HG02943 (cell line): ENCODE measurements around the gene SPP1.
"Not testable (repeated sequence)": the region's sequence is repeated elsewhere in the genome, so short reads cannot be mapped to it uniquely, and the experiment has no call there.

Experiments
- ATAC-seq: cut with Tn5 transposase; IDR thresholded peaks from one replicate; pipeline ENCODE4 v1.9.1; 2021; ENCODE audit warnings: mild to moderate bottlenecking, low read depth, moderate library complexity; ENCODE audit not compliant: unreplicated experiment

Gene SPP1

GRCh38 chr4:87975466-87975865, at the start of gene SPP1:
Gene SPP1 (plus strand): TSS chr4:87975714. CDS start chr4:87976896, 1,182 bp downstream.
- ATAC-seq: peak; percentile 85

GRCh38 chr4:87926554-87927098, 48.9 kb upstream of the SPP1 start:
- no peak for ATAC-seq

GRCh38 chr4:87930629-87931028, 44.9 kb upstream of the SPP1 start:
- no peak for ATAC-seq

- ATAC-seq: no peak
Measured at GRCh38 chr4:87931932-87932331, 43.6 kb upstream of the SPP1 start.

GRCh38 chr4:87932718-87933141, 42.8 kb upstream of the SPP1 start:
- no peak for ATAC-seq

- ATAC-seq: no peak
Measured at GRCh38 chr4:87933337-87933736, 42.2 kb upstream of the SPP1 start.

GRCh38 chr4:87934157-87934704, 41.3 kb upstream of the SPP1 start:
- ATAC-seq: no peak

GRCh38 chr4:87934973-87935372, 40.5 kb upstream of the SPP1 start:
- ATAC-seq: no peak

- ATAC-seq: not testable (repeated sequence)
Measured at GRCh38 chr4:87935954-87936353, 39.6 kb upstream of the SPP1 start.

GRCh38 chr4:87937523-87937922, 38.0 kb upstream of the SPP1 start:
- no peak for ATAC-seq

GRCh38 chr4:87938746-87939145, 36.8 kb upstream of the SPP1 start:
- no peak for ATAC-seq

GRCh38 chr4:87939978-87940690, 35.4 kb upstream of the SPP1 start:
- no peak for ATAC-seq

- ATAC-seq: not testable (repeated sequence)
Measured at GRCh38 chr4:87940809-87941208, 34.7 kb upstream of the SPP1 start.

GRCh38 chr4:87941537-87942392, 33.7 kb upstream of the SPP1 start:
- no peak for ATAC-seq

- no peak for ATAC-seq
Measured at GRCh38 chr4:87943660-87944149, 31.8 kb upstream of the SPP1 start.

GRCh38 chr4:87944967-87945366, 30.5 kb upstream of the SPP1 start:
- no peak for ATAC-seq

- no peak for ATAC-seq
Measured at GRCh38 chr4:87946766-87947165, 28.7 kb upstream of the SPP1 start.

- ATAC-seq: no peak
Measured at GRCh38 chr4:87947381-87948160, 27.9 kb upstream of the SPP1 start.

GRCh38 chr4:87949961-87950360, 25.6 kb upstream of the SPP1 start:
- ATAC-seq: no peak

GRCh38 chr4:87950493-87950892, 25.0 kb upstream of the SPP1 start:
- no peak for ATAC-seq
